GM12892 (cell line): ENCODE measurements around the gene ATP6V0A4.
"Not testable (repeated sequence)": the region's sequence is repeated elsewhere in the genome, so short reads cannot be mapped to it uniquely, and the experiment has no call there.

ENCODE experiments used
- DNase-seq: peaks from one replicate; pipeline ENCODE4 v3.0.0; 2011; ENCODE audit not compliant: insufficient read length
- FAIRE-seq: peaks from 2 replicates; lab custom pipeline; 2011; peaks lifted over from hg19 to GRCh38; lab: Jason Lieb, UNC
- POLR2A ChIP-seq: IDR thresholded peaks from 2 replicates; pipeline ENCODE4 v1.6.1; 2011; ENCODE audit warnings: low read depth, low read length, control low read depth
- POLR2AphosphoS5 ChIP-seq: IDR thresholded peaks from 2 replicates; pipeline ENCODE4 v1.6.1; 2011; ENCODE audit warnings: low read depth, low read length, control low read depth
- TAF1 ChIP-seq: IDR thresholded peaks from 2 replicates; pipeline ENCODE4 v1.6.1; 2011; ENCODE audit warnings: low read depth, mild to moderate bottlenecking, control low read depth, low read length, borderline replicate concordance

Gene ATP6V0A4

GRCh38 chr7:138825049-138825721 lies 27.2 kb upstream of the ATP6V0A4 start:
- FAIRE-seq: no peak

GRCh38 chr7:138822867-138823535 lies 25.0 kb upstream of the ATP6V0A4 start:
- no peak for DNase-seq
- TF ChIP-seq TAF1: no peak
- TF ChIP-seq POLR2AphosphoS5: no peak
- no peak for TF ChIP-seq POLR2A
- no peak for FAIRE-seq

More at GRCh38 chr7:138825049-138825721, 27.2 kb upstream of the ATP6V0A4 start:
- TF ChIP-seq POLR2AphosphoS5: no peak
- TF ChIP-seq POLR2A: no peak
- TF ChIP-seq TAF1: no peak
- DNase-seq: no peak

- FAIRE-seq: no peak
- no peak for DNase-seq
- TF ChIP-seq TAF1 (no peak), POLR2AphosphoS5 (no peak), POLR2A (no peak)
These were observed 23.9 kb upstream of the ATP6V0A4 start for GRCh38 chr7:138821912-138822311.

GRCh38 chr7:138819625-138820024 lies 21.6 kb upstream of the ATP6V0A4 start:
- no peak for DNase-seq
- no peak for FAIRE-seq
- TF ChIP-seq POLR2AphosphoS5 (no peak), POLR2A (no peak), TAF1 (no peak)

- DNase-seq: no peak
- no peak for FAIRE-seq
- TF ChIP-seq POLR2AphosphoS5 (no peak), TAF1 (no peak), POLR2A (no peak)
These were observed 18.7 kb upstream of the ATP6V0A4 start for GRCh38 chr7:138816650-138817049.

- TF ChIP-seq POLR2AphosphoS5 (no peak), TAF1 (no peak), POLR2A (no peak)
- DNase-seq (no peak), FAIRE-seq (no peak)
These were observed 16.9 kb upstream of the ATP6V0A4 start for GRCh38 chr7:138814816-138815332.

- DNase-seq: no peak
- no peak for FAIRE-seq
- TF ChIP-seq TAF1: no peak
- TF ChIP-seq POLR2AphosphoS5: no peak
- TF ChIP-seq POLR2A: no peak
These were observed 15.9 kb upstream of the ATP6V0A4 start for GRCh38 chr7:138813945-138814344.

- FAIRE-seq, DNase-seq: not testable (repeated sequence)
These were observed 13.3 kb upstream of the ATP6V0A4 start for GRCh38 chr7:138811327-138811726.

- no peak for DNase-seq
- no peak for FAIRE-seq
- TF ChIP-seq TAF1 (no peak), POLR2AphosphoS5 (no peak), POLR2A (no peak)
These were observed 11.3 kb upstream of the ATP6V0A4 start for GRCh38 chr7:138809346-138809745.

- FAIRE-seq (peak; percentile 21), DNase-seq (no peak)
- no peak for TF ChIP-seq TAF1
- TF ChIP-seq POLR2A: no peak
- TF ChIP-seq POLR2AphosphoS5: no peak
These were observed 6.6 kb upstream of the ATP6V0A4 start for GRCh38 chr7:138804618-138805017.

- DNase-seq (no peak), FAIRE-seq (no peak)
- TF ChIP-seq POLR2AphosphoS5 (no peak), TAF1 (no peak), POLR2A (no peak)
These were observed 4.7 kb upstream of the ATP6V0A4 start for GRCh38 chr7:138802706-138803105.

- TF ChIP-seq TAF1 (no peak), POLR2A (no peak), POLR2AphosphoS5 (no peak)
- DNase-seq (no peak), FAIRE-seq (no peak)
These were observed 3.3 kb upstream of the ATP6V0A4 start for GRCh38 chr7:138801256-138801655.
